Erythroblast (primary cell): Measurements from ENCODE around the gene USP12.

Source experiments
- GATA1 ChIP-seq: IDR thresholded peaks from 2 replicates; pipeline ENCODE4 v1.6.1; 2011; ENCODE audit warnings: low read depth, mild to moderate bottlenecking, control low read depth, low read length, moderate library complexity
- POLR2A ChIP-seq: IDR thresholded peaks from 2 replicates; pipeline ENCODE4 v1.6.1; 2011; ENCODE audit warnings: mild to moderate bottlenecking, low read length

DNA sequence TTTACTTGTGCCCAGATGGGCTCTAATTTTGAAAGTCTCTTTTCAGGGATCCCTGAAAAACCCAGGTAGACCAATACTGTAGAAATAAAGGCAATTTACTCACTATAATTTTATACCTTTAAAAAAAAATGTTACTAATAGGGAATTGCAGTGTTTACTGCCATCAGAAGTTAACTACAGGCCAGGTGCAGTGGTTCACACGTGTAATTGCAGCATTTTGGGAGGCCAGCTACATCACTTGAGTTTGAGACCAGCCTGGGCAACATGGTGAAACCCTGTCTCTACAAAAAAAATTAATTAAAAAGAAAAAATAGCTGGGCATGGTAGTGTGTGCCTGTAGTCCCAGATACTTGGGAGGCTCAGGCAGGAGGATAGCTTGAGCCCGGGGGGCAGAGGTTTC is 10.2 kb downstream of the USP12 start:
- TF ChIP-seq POLR2A (no peak), GATA1 (no peak)
